SK-N-SH (cell line): Measurements from ENCODE around the gene PANX2. TPM values are rescaled to one million over a fixed set of nuclear protein-coding genes. Genes with fewer than 3 reads are reported as not detected.

Source experiments
- CTCF ChIA-PET: fragments of 300-600, 350-600 bp; formaldehyde crosslinking; extraction: SDS; loops from one replicate; lab custom pipeline; 2021; lab: Yijun Ruan, JAX
- POLR2A ChIA-PET: fragments of 350-600 bp; sonication (Branson Sonifier 250); formaldehyde crosslinking; extraction: SDS; loops from one replicate; lab custom pipeline; 2020; ENCODE audit warnings: antibody characterized with exemption, inconsistent platforms; lab: Yijun Ruan, JAX
- DNase-seq: peaks from one replicate; pipeline ENCODE4 v3.0.0; 2012
- H2AFZ ChIP-seq: fragments of 200-600 bp; sonication (generic); 2 replicates; pipeline ENCODE4 v1.8.1; 2016; ENCODE audit warnings: antibody characterized with exemption, mild to moderate bottlenecking, low read depth
- H3F3A ChIP-seq: fragments of 200-600 bp; sonication (generic); replicated peaks from 2 replicates; pipeline ENCODE3; 2016; ENCODE audit warnings: antibody characterized with exemption, mild to moderate bottlenecking; ENCODE audit not compliant: insufficient read depth
- H3K27ac ChIP-seq, 2 experiments: fragments of 200-500 bp in 1 of 2; fragments of 200-600 bp in 1 of 2; sonication (Bioruptor generic) in 1 of 2; sonication (generic), shearing (Covaris generic) in 1 of 2; 2 replicates each; pipeline versions ENCODE4 v1.5.1 to v1.6.1; 2014 to 2016; ENCODE audit warnings: low read depth in 2 of 2, inconsistent platforms in 1 of 2, low read length in 1 of 2, mild to moderate bottlenecking in 1 of 2, mixed read lengths in 1 of 2
- H3K27me3 ChIP-seq: fragments of 200-600 bp; sonication (generic), shearing (Covaris generic); 2 replicates; pipeline ENCODE4 v1.6.1; 2016; ENCODE audit warnings: mixed run types; ENCODE audit not compliant: insufficient read depth
- H3K36me3 ChIP-seq, 2 experiments: fragments of 200-500 bp in 1 of 2; fragments of 200-600 bp in 1 of 2; sonication (Bioruptor generic) in 1 of 2; sonication (generic) in 1 of 2; replicated peaks in 1 of 2; 2 replicates each; pipeline versions ENCODE3 to v1.5.1; 2014 to 2016; ENCODE audit warnings: low read length in 1 of 2, mild to moderate bottlenecking in 1 of 2; ENCODE audit not compliant: insufficient read depth in 2 of 2, control insufficient read depth in 1 of 2
- H3K4me1 ChIP-seq, 2 experiments: fragments of 200-500 bp in 1 of 2; fragments of 200-600 bp in 1 of 2; sonication (Bioruptor generic) in 1 of 2; sonication (generic), shearing (Covaris generic) in 1 of 2; 2 replicates each; pipeline versions ENCODE4 v1.5.1 to v1.6.1; 2014 to 2016; ENCODE audit warnings: low read depth in 1 of 2, low read length in 1 of 2, mixed run types in 1 of 2; ENCODE audit not compliant: insufficient read depth in 2 of 2, control insufficient read depth in 1 of 2
- H3K4me2 ChIP-seq: fragments of 200-600 bp; sonication (generic), shearing (Covaris generic); 2 replicates; pipeline ENCODE4 v1.6.1; 2017; ENCODE audit warnings: mixed run types
- H3K4me3 ChIP-seq, 2 experiments: fragments of 200-500 bp in 1 of 2; fragments of 200-600 bp in 1 of 2; sonication (Bioruptor generic) in 1 of 2; sonication (generic), shearing (Covaris generic) in 1 of 2; 2 replicates each; pipeline versions ENCODE4 v1.5.1 to v1.8.1; 2014 to 2016; ENCODE audit warnings: low read depth in 2 of 2, inconsistent platforms in 1 of 2, low read length in 1 of 2, mild to moderate bottlenecking in 1 of 2, mixed read lengths in 1 of 2, moderate library complexity in 1 of 2
- H3K79me2 ChIP-seq: fragments of 200-600 bp; sonication (generic); 2 replicates; pipeline ENCODE4 v1.8.1; 2017; ENCODE audit warnings: mild to moderate bottlenecking; ENCODE audit not compliant: insufficient read depth
- H3K9ac ChIP-seq: fragments of 200-600 bp; sonication (generic); 2 replicates; pipeline ENCODE4 v1.6.1; 2017; ENCODE audit warnings: mixed run types
- H3K9me2 ChIP-seq: fragments of 200-600 bp; sonication (generic); 2 replicates; pipeline ENCODE4 v1.6.1; 2017; ENCODE audit warnings: mixed run types
- H3K9me3 ChIP-seq: fragments of 200-600 bp; sonication (generic); 2 replicates; pipeline ENCODE4 v1.6.1; 2017; ENCODE audit warnings: mixed run types, mild to moderate bottlenecking, moderate library complexity
- H4K20me1 ChIP-seq: fragments of 200-600 bp; sonication (generic); 2 replicates; pipeline ENCODE4 v1.6.1; 2017; ENCODE audit warnings: mild to moderate bottlenecking, mixed run types; ENCODE audit not compliant: insufficient read depth
- CHD2 ChIP-seq: fragments of 150-350 bp; IDR thresholded peaks from 2 replicates; pipeline ENCODE4 v1.6.1; 2018; ENCODE audit warnings: low read length; ENCODE audit not compliant: partially characterized antibody
- CTCF ChIP-seq: fragments of 200-600 bp; sonication (generic); IDR thresholded peaks from 2 replicates; pipeline ENCODE4 v1.6.1; 2017; ENCODE audit warnings: antibody characterized with exemption, mild to moderate bottlenecking, moderate library complexity
- ELF1 ChIP-seq: IDR thresholded peaks from 2 replicates; pipeline ENCODE4 v1.4.0; 2012
- EP300 ChIP-seq, 2 experiments: IDR thresholded peaks; 2 replicates each; pipeline versions ENCODE4 v1.4.0 to v1.6.1; 2012; ENCODE audit warnings: borderline replicate concordance in 1 of 2, low read depth in 1 of 2, low read length in 1 of 2
- EZH2phosphoT487 ChIP-seq: fragments of 200-600 bp; sonication (generic); IDR thresholded peaks from 2 replicates; pipeline ENCODE4 v1.6.1; 2017; ENCODE audit warnings: low read depth, mixed run types, mild to moderate bottlenecking, antibody characterized with exemption, moderate library complexity, borderline replicate concordance
- FOXJ3 ChIP-seq: sonication (generic); formaldehyde crosslinking; IDR thresholded peaks from 2 replicates; pipeline ENCODE4 v1.5.1; 2020; ENCODE audit warnings: mild to moderate bottlenecking, missing genetic modification reagents
- FOXM1 ChIP-seq: IDR thresholded peaks from 2 replicates; pipeline ENCODE4 v1.4.0; 2012; ENCODE audit warnings: low read depth, mild to moderate bottlenecking
- GATA2 ChIP-seq: sonication (generic); formaldehyde crosslinking; IDR thresholded peaks from 2 replicates; pipeline ENCODE4 v1.5.0; 2020; ENCODE audit warnings: mild to moderate bottlenecking, missing genetic modification reagents
- IRF3 ChIP-seq: fragments of 150-350 bp; IDR thresholded peaks from 2 replicates; pipeline ENCODE4 v1.6.1; 2016; ENCODE audit warnings: mild to moderate bottlenecking, low read depth, low read length
- MXI1 ChIP-seq: IDR thresholded peaks from 2 replicates; pipeline ENCODE4 v1.6.1; 2012; ENCODE audit warnings: mild to moderate bottlenecking, low read depth, low read length, improper control_type of control experiment
- NFIC ChIP-seq: IDR thresholded peaks from 2 replicates; pipeline ENCODE4 v1.4.0; 2012; ENCODE audit warnings: borderline replicate concordance
- NRF1 ChIP-seq: IDR thresholded peaks from 2 replicates; pipeline ENCODE4 v1.6.1; 2012; ENCODE audit warnings: low read depth, mild to moderate bottlenecking, low read length
- RAD21 ChIP-seq: IDR thresholded peaks from 2 replicates; pipeline ENCODE4 v1.6.1; 2012; ENCODE audit warnings: mild to moderate bottlenecking, low read length
- REST ChIP-seq: IDR thresholded peaks from 2 replicates; pipeline ENCODE4 v1.6.1; 2012; ENCODE audit warnings: mild to moderate bottlenecking, low read depth, low read length, moderate library complexity
- RFX5 ChIP-seq: IDR thresholded peaks from 2 replicates; pipeline ENCODE4 v1.6.1; 2012; ENCODE audit warnings: mild to moderate bottlenecking, improper control_type of control experiment, low read length
- TAF1 ChIP-seq: IDR thresholded peaks from 2 replicates; pipeline ENCODE4 v1.6.1; 2012; ENCODE audit warnings: low read depth, mild to moderate bottlenecking, low read length, moderate library complexity, borderline replicate concordance
- USF1 ChIP-seq: IDR thresholded peaks from 2 replicates; pipeline ENCODE4 v1.4.0; 2012; ENCODE audit warnings: low read depth, borderline replicate concordance
- USF2 ChIP-seq: fragments of 150-350 bp; IDR thresholded peaks from 2 replicates; pipeline ENCODE4 v1.6.1; 2017; ENCODE audit warnings: antibody characterized with exemption, low read length, low read depth, borderline replicate concordance
- YY1 ChIP-seq: IDR thresholded peaks from 2 replicates; pipeline ENCODE4 v1.4.0; 2012; ENCODE audit warnings: low read depth, mild to moderate bottlenecking
- ZBTB33 ChIP-seq: IDR thresholded peaks from 2 replicates; pipeline ENCODE4 v1.4.0; 2012; ENCODE audit warnings: low read depth, borderline replicate concordance
- WGBS: methylation state at CpG from one replicate; pipeline ENCODE4 v1.1.6; 2017; ENCODE audit warnings: low lambda C conversion rate; 5-methylcytosine and 5-hydroxymethylcytosine counted together
- polyA plus RNA-seq, 3 experiments: library from polyadenylated mRNA; depleted of rRNA; stranded (reverse); fragments of >200 nt; gene quantifications; 2 replicates each; pipeline ENCODE4 v1.2.3, GENCODE V29; 2012

PANX2 gene
- polyA plus RNA-seq, 1 of the 3 experiments (the other 2 are of a cell fraction): 2.4 TPM

GRCh38 chr22:50197856-50198623, 27.5 kb downstream of the PANX2 start:
- H3K4me3 ChIP-seq: no peak overlapping the region
- H3K27me3 ChIP-seq: no peaks in the 10 kb centered on the region
- H4K20me1 ChIP-seq: peaks cover 6% of the 10 kb centered on the region
- 96% methylated on average over 26 of the region's 61 CpGs for WGBS
- H3K27ac ChIP-seq: no peak overlapping the region
- H3K9me3 ChIP-seq: no peaks in the 10 kb centered on the region
- H3F3A ChIP-seq: no peaks in the 10 kb centered on the region
- no peak overlapping the region for H2AFZ ChIP-seq
- H3K9me2 ChIP-seq: no peaks in the 10 kb centered on the region
- TF ChIP-seq ZBTB33 (no peak), MXI1 (no peak), YY1 (no peak), EP300 (IDR thresholded peaks at IDR 0.05; ENCODE audit: borderline replicate concordance in 1 of 2, low read depth in 1 of 2, low read length in 1 of 2) (no peak), GATA2 (CRISPR knock-in tag) (no peak), TAF1 (no peak), RFX5 (no peak), REST (no peak), USF2 (no peak), EZH2phosphoT487 (no peak), CHD2 (no peak), FOXJ3 (CRISPR knock-in tag) (no peak), USF1 (no peak), IRF3 (no peak), NRF1 (no peak), NFIC (no peak), CTCF (no peak), RAD21 (no peak), ELF1 (no peak), FOXM1 (no peak)
- no peak for DNase-seq
- no peak overlapping the region for H3K4me2 ChIP-seq
- peaks cover 6 to 40% of the 10 kb centered on the region in 2 experiments for H3K36me3 ChIP-seq
- CTCF ChIA-PET: no interaction called here
- H3K79me2 ChIP-seq: peaks cover 18% of the 10 kb centered on the region
- H3K4me1 ChIP-seq: peaks cover 0 to 15% of the 10 kb centered on the region in 2 experiments; a peak in 1 of 4 replicates
- no peak overlapping the region for H3K9ac ChIP-seq
- POLR2A ChIA-PET: no interaction called here
